Right lobe of liver (tissue), 6 donors: Measurements from ENCODE around the gene MOGAT1. TPM values are rescaled to one million over a fixed set of nuclear protein-coding genes. Genes with fewer than 3 reads are reported as not detected.

Experiments used
- ATAC-seq, 4 donors: fragments of 200-7000 bp; cut with Tn5 transposase; one replicate each; pipeline ENCODE4 v1.9.1; 2020; ENCODE audit warnings: mild to moderate bottlenecking in 4 of 4, moderate library complexity in 4 of 4
- DNase-seq, 3 donors: peaks; one replicate each; pipeline ENCODE4 v3.0.0-alpha.2; 2020
- H3K27ac ChIP-seq, 3 donors: fragments of 200-600 bp; one replicate each; pipeline ENCODE4 v1.8.0; 2022
- H3K27me3 ChIP-seq, 2 donors: fragments of 200-600 bp; one replicate each; pipeline ENCODE4 v1.8.0; 2022
- H3K36me3 ChIP-seq, 4 donors: fragments of 200-600 bp; sonication (generic) in 1 of 4; one replicate each; pipeline versions ENCODE4 v1.5.1 to v1.8.0; 2017 to 2022; ENCODE audit warnings: control low read depth in 1 of 4
- H3K4me1 ChIP-seq, 4 donors: fragments of 200-600 bp; sonication (generic) in 1 of 4; one replicate each; pipeline versions ENCODE4 v1.5.1 to v1.8.0; 2017 to 2022; ENCODE audit warnings: control low read depth in 1 of 4
- H3K4me3 ChIP-seq, 3 donors: fragments of 200-600 bp; one replicate each; pipeline ENCODE4 v1.8.0; 2022
- H3K9me3 ChIP-seq, 4 donors: fragments of 200-600 bp; sonication (generic) in 1 of 4; one replicate each; pipeline versions ENCODE4 v1.5.1 to v1.8.0; 2017 to 2022; ENCODE audit warnings: control low read depth in 1 of 4
- POLR2A ChIP-seq: fragments of 450-650 bp; IDR thresholded peaks from one replicate; pipeline ENCODE4 v1.6.1; 2017; ENCODE audit warnings: antibody characterized with exemption, mild to moderate bottlenecking
- WGBS: methylation state at CpG from one replicate; pipeline ENCODE4 v1.1.6; 2018; ENCODE audit warnings: low coverage, low lambda C conversion rate; ENCODE audit not compliant: insufficient coverage; ENCODE audit errors: missing lambda C conversion rate; 5-methylcytosine and 5-hydroxymethylcytosine counted together
- intact Hi-C, 2 donors: fragments of 100-400 bp; cut with DNase I; formaldehyde crosslinking; loops; one replicate each; pipeline versions ENCODE4 v1.11.2 to v1.14.1; 2022
- total RNA-seq, 6 experiments: library from RNA; depleted of rRNA in 2 of 6; stranded (reverse); fragments of >200 nt in 2 of 6; fragmentation: NEBNext Ultra II Directional in 3 of 6; extraction: Animal tissue kit (Norgen Biotek cat#: 25700) in 3 of 6; gene quantifications; one replicate each; pipeline versions ENCODE4 v1.1.0 to v1.2.4, GENCODE V29; 2016 to 2023
- TF ChIP-seq, protein P1 (sequence below), 4 donors: fragments of 200-600 bp in 3 of 4; fragments of 450-650 bp in 1 of 4; IDR thresholded peaks; one replicate each; pipeline versions ENCODE4 v1.5.1 to v1.8.0; 2016 to 2022; ENCODE audit warnings: antibody characterized with exemption in 4 of 4, mild to moderate bottlenecking in 2 of 4
- donor health status: DM: no; HTN: yes; CAD: no.
- donor health status: DM: no; HTN: no; CAD: no.
- donor health status: DM: no; HTN: no; CAD: no.
- donor health status: DM: no; HTN: yes; CAD: no.
- donor health status: DM: no; HTN: yes; CAD: no.

Gene MOGAT1
- total RNA-seq, 6 experiments from 2014 or later: 0.50 to 8.1 (median 3.4) TPM

DNA sequence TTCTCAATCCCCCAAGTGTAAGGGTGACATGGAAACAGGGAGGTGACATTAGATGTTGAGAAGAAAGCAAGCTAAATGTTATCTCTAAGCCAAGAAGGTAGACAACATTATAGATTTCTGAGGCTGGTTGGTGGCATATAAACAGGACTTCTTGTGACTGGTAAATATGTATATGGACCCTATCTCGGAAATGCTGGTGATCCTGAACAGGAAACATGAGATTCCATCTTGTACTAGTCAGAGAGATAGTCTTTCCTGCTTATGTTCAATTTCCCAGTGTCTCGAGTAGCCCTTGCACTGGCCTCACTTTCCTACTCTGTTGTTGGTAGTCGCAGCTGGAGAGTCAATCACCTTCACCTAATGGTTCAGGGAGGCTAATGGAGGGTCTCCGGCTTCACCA lies 26.8 kb downstream of the MOGAT1 start:
- ATAC-seq (no peak), DNase-seq (no peak)
- Histone ChIP-seq H3K27me3 (no peaks in the 10 kb centered on the region), H3K4me1 (no peaks in the 10 kb centered on the region), H3K4me3 (no peak overlapping the region), H3K27ac (no peak overlapping the region), H3K36me3 (peaks cover 0 to 33% (median 0%) of the 10 kb centered on the region in 4 donors), H3K9me3 (no peaks in the 10 kb centered on the region)
- WGBS: 93% methylated on average over 2 of the region's 4 CpGs
- intact Hi-C loops: no loop called here
- TF ChIP-seq, protein P1, sequence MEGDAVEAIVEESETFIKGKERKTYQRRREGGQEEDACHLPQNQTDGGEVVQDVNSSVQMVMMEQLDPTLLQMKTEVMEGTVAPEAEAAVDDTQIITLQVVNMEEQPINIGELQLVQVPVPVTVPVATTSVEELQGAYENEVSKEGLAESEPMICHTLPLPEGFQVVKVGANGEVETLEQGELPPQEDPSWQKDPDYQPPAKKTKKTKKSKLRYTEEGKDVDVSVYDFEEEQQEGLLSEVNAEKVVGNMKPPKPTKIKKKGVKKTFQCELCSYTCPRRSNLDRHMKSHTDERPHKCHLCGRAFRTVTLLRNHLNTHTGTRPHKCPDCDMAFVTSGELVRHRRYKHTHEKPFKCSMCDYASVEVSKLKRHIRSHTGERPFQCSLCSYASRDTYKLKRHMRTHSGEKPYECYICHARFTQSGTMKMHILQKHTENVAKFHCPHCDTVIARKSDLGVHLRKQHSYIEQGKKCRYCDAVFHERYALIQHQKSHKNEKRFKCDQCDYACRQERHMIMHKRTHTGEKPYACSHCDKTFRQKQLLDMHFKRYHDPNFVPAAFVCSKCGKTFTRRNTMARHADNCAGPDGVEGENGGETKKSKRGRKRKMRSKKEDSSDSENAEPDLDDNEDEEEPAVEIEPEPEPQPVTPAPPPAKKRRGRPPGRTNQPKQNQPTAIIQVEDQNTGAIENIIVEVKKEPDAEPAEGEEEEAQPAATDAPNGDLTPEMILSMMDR (IDR thresholded peaks at IDR 0.05): no peak
- TF ChIP-seq POLR2A: no peak

DNA sequence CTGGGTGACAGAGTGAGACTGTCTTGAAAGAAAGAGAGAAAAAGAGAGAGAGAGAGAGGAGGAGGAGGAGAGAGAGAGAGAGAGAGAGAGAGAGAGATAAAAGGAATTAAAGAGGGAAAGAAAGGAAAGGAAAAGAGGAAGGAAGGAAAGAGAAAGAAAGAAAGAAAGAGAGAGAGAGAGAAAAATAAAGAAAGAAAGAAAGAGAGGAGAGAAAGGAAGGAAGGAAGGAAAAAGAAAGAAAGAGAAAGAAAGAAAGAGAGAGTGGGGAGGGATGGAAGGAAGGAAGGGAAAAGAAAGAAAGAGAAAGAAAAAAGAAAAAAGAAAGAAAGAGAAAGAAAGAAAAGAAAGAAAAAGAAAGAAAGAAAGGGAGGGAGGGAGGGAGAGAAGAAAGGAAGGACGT lies 29.8 kb downstream of the MOGAT1 start:
- H3K4me3 ChIP-seq: no peak overlapping the region
- no peaks in the 10 kb centered on the region for H3K27me3 ChIP-seq
- no peak for DNase-seq
- peaks cover 0 to 7% (median 0%) of the 10 kb centered on the region in 4 donors for H3K36me3 ChIP-seq
- no peaks in the 10 kb centered on the region for H3K4me1 ChIP-seq
- no peak for TF ChIP-seq POLR2A
- TF ChIP-seq, protein P1 (IDR thresholded peaks at IDR 0.05): no peak
- no peaks in the 10 kb centered on the region for H3K9me3 ChIP-seq
- no peak overlapping the region for H3K27ac ChIP-seq
- WGBS: 69% methylated on average over 1 of the region's 1 CpG
- no peak for ATAC-seq
- intact Hi-C loops: loop anchor here in 1 of 2 donors (10.0 kb wide), 1 partner anchor 204 kb away; no protein-coding TSS in a partner anchor

DNA sequence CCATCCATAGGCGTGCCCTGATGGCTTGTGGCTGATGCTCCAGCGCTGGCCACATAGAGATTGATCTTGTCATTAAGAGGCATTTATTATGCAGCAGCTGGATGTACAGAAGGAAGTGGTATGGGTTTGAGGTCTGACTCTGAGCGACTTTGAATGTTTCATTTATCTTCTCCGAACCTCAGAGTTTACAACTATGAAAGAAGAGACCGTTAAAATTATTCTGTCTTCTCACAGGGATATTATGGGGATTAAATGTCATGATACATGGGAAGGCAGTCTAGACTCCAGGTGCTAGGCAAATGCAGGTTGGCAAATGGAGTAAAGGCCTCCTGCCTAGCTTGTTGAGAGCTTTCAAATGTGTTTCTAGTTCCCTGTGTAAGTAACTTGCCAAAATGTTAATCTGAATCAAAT lies 30.3 kb downstream of the MOGAT1 start:
- H3K27ac ChIP-seq: no peak overlapping the region
- H3K4me1 ChIP-seq: no peaks in the 10 kb centered on the region
- TF ChIP-seq, protein P1 (IDR thresholded peaks at IDR 0.05): no peak
- no peak for TF ChIP-seq POLR2A
- 67% methylated on average over 5 of the region's 5 CpGs for WGBS
- no peak overlapping the region for H3K4me3 ChIP-seq
- H3K36me3 ChIP-seq: peaks cover 0 to 2% (median 0%) of the 10 kb centered on the region in 4 donors
- no peak for ATAC-seq
- DNase-seq: no peak
- intact Hi-C loops: loop anchor here in 1 of 2 donors (10.0 kb wide), 1 partner anchor 203 kb away; no protein-coding TSS in a partner anchor
- no peaks in the 10 kb centered on the region for H3K9me3 ChIP-seq
- no peaks in the 10 kb centered on the region for H3K27me3 ChIP-seq

DNA sequence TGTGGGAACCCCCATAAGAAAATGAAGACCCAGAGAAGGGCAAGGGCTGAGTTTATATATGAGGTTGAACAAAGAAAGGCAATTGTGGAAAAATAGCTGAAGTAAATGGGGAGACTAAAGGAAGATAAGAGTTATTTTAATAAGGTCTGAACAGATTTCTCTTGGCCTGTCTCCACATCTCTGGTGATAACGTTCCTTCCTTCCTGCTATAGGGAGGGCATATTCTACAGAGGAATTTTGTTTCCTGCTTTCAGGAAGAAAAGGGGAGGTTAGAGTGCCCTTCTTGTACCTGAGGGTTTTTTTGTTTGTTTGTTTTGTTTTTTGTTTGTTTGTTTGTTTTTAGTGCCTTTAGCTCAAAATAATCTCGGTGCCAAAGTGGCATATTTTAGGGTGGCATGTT lies 31.6 kb downstream of the MOGAT1 start:
- no peak for ATAC-seq
- TF ChIP-seq, protein P1 (IDR thresholded peaks at IDR 0.05): no peak
- no peak for TF ChIP-seq POLR2A
- Histone ChIP-seq H3K4me3 (no peak overlapping the region), H3K9me3 (no peaks in the 10 kb centered on the region), H3K4me1 (no peaks in the 10 kb centered on the region), H3K36me3 (no peaks in the 10 kb centered on the region), H3K27ac (no peak overlapping the region), H3K27me3 (no peaks in the 10 kb centered on the region)
- intact Hi-C loops: loop anchor here in 1 of 2 donors (10.0 kb wide), 1 partner anchor 202 kb away; no protein-coding TSS in a partner anchor
- DNase-seq: no peak
- WGBS: 54% methylated on average over 2 of the region's 2 CpGs
